ENCODE measurements around the gene CHSY3. TPM values are rescaled to one million over a fixed set of nuclear protein-coding genes. Genes with fewer than 3 reads are reported as not detected.
A peak's percentile ranks its signal among the peaks of the same experiment; 100 is the strongest.
"Not testable (repeated sequence)": the region's sequence is repeated elsewhere in the genome, so short reads cannot be mapped to it uniquely, and the experiment has no call there.

CHSY3 gene
- total RNA-seq, 1 donor from 2014 or later, result 41.0 TPM

GRCh38 chr5:130166839-130167490 is 262.7 kb downstream of the CHSY3 start:
- DNase-seq, result no peak

- no peak for DNase-seq
Observed at GRCh38 chr5:130168211-130168610, 263.9 kb downstream of the CHSY3 start.

DNA sequence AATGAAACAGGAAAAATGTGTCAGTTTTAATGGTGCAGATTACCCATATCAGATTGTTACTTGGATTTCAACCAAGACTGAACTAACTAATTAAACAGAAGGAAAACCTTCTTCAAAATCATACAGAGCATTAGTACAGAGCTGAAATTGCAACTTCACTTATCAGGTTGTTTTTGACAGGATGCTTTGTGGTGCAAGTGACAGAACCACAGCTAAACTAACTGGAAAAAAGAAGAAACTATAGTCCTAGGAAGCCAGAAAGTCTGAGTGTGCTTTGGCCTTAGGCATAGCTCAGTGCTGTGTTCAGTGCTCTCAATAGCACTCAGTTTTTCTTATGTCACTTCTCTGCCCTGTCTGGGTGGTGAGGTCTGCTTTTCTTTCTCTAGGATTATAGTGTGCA is 267.4 kb downstream of the CHSY3 start:
- no peak for DNase-seq

GRCh38 chr5:130183115-130183514 is 278.9 kb downstream of the CHSY3 start:
- no peak for DNase-seq

GRCh38 chr5:130189961-130190360 is 285.7 kb downstream of the CHSY3 start:
- peak; percentile 43 for DNase-seq

GRCh38 chr5:130198927-130199326 is 294.7 kb downstream of the CHSY3 start:
- DNase-seq, result no peak

- DNase-seq, result no peak
Observed at GRCh38 chr5:130206686-130207085, 302.4 kb downstream of the CHSY3 start.

GRCh38 chr5:130213607-130214006 is 309.3 kb downstream of the CHSY3 start:
- no peak for DNase-seq

DNA sequence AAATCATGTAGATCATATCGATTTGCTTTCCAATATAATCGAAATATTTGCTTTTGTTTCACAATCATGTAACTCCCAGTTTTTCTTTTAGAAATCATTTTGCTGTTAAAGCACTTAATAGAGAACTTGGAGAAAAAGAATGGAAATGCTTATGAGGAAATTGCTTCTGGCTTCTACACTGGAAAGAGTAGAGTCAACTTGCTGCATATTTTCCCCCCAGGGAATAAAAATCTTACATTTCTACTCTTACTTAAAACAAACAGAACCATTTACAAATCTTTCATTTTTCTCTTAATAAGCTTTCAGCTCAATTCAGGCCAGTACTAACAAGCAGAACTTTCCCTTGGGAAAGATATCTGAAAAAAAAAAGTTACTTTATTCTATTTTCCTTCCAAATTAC is 312.0 kb downstream of the CHSY3 start:
- no peak for DNase-seq

DNA sequence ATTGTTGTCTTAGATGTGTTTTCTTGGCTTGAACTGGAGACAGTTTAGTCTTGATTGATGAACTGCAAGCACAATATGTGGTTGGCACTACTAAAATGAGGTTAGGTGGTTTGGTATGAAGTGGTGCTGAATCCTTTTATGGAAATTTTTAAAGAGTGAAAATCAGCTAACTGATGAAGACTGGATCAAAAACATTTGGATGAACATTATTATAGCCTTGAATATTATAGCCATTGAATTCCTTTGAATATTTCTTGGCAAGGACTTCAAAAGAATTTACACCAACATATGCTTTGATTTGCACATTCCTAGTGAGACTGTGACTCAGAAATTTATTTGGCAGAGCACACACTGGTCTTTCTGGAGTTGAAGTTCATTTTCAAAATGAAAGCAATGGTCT is 318.3 kb downstream of the CHSY3 start:
- no peak for DNase-seq

DNA sequence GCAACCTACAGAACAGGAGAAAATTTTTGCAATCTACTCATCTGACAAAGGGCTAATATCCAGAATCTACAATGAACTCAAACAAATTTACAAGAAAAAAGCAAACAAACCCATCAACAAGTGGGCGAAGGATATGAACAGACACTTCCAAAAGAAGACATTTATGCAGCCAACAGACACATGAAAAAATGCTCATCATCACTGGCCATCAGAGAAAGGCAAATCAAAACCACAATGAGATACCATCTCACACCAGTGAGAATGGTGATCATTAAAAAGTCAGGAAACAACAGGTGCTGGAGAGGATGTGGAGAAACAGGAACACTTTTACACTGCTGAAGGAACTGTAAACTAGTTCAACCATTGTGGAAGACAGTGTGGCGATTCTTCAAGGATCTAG is 322.3 kb downstream of the CHSY3 start:
- not testable (repeated sequence) for DNase-seq

- no peak for DNase-seq
Observed at GRCh38 chr5:130227699-130228098, 323.4 kb downstream of the CHSY3 start.

- DNase-seq, result no peak
Observed at GRCh38 chr5:130231786-130232185, 327.5 kb downstream of the CHSY3 start.

DNA sequence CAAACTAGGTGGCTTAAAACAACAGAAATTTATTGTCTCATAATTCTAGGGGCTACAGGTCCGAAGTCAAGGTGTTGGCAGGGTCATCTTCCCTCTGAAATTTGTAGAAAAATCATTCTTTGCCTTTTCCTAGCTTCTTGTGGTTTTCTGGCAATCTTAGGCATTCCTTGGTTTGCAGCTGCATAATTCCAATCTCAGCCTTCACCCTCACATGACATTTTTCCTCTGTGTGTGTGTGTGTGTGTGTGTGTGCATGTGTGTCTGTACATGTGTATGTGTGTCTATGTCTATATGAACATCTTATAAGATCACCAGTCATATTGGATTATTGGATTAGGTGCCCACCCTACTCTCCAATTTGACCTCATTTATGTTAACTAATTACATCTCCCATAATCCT is 330.6 kb downstream of the CHSY3 start:
- DNase-seq, result no peak

Small RNA genes lying within 50 kb of the gene (small RNA-seq; reads per million reads assigned to genes)
- gene RNA5SP191 (not detected), gene RNU6ATAC10P (not detected)

Other genes with a start within 250 kb of the CHSY3 start
- gene MINAR2, start 156.4 kb upstream of the CHSY3 start, total RNA-seq, result not detected